HL-60/S4 (cell line): ENCODE data around the gene BRF1.

Experiments
- in situ Hi-C: fragments of 300-500 bp; cut with MboI; formaldehyde crosslinking; loops from 2 replicates; pipeline ENCODE4 v1.14.3; 2022; ENCODE audit warnings: low sequenced_read_pairs

Gene BRF1

GRCh38 chr14:105179191-105179590 lies 121.6 kb downstream of the BRF1 start:
- in situ Hi-C loops = no loop called here

GRCh38 chr14:105178868-105179140 lies 122.0 kb downstream of the BRF1 start:
- in situ Hi-C loops = no loop called here

DNA sequence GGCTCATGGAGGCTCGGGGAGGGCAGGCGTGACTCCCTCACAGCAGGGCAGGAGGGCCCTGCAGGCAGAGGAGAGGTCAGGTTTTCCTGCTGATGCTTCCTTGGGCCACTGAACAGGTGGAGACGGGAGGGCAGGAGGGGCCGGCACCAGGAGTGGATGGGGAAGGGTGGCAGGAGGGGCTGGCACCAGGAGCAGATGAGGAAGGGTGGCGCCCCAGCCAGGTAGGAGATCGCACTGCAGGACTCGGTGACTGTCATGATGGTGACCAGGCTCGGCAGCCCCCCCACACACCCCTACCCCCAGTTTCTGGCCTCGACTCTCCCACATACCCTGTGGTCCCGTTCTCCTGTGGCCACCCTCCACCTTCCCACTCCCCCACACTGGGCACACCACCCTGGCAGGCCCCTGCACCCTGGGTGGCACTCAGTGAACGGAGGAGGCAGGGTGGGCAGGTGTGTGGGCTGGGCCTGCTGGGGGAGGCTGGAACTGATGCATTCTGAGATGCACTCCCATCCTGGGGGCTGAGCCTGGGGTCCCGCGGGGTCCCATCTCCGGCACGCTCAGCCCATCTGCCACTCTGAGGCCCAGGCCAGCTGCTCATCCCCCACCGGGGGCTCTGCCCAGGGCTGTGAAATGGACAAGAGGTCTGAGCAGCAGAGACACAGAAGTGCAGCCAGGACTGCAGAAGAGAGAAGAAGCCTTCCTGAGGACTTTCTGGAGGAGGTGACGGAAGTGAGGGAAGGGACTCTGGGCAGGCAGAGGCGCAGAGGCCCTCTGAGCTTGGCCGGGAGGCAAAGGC lies 122.5 kb downstream of the BRF1 start:
- in situ Hi-C loops = no loop called here

- in situ Hi-C loops = no loop called here
These were observed 123.7 kb downstream of the BRF1 start for GRCh38 chr14:105177082-105177481.

DNA sequence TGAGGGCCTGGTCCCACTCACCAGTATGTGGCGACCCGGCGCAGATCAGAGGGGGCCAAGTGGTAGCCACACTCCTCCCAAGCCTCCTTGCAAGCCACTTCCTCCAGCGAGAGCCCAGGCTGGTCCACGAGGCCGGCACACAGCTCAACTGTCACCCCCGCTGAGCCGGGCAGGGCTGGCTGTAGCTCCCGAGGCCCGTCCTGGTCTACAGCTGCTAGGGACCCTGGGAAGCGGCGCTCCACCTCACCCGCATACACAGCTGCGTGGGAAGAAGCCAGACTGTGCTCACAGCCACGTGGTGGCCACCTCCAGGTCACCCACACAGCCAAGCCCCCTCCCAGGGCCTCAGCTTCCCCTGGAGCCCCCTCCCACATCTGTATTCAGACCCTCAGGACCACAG lies 124.3 kb downstream of the BRF1 start:
- in situ Hi-C loops = no loop called here

- in situ Hi-C loops = no loop called here
These were observed 126.6 kb downstream of the BRF1 start for GRCh38 chr14:105173901-105174894.

DNA sequence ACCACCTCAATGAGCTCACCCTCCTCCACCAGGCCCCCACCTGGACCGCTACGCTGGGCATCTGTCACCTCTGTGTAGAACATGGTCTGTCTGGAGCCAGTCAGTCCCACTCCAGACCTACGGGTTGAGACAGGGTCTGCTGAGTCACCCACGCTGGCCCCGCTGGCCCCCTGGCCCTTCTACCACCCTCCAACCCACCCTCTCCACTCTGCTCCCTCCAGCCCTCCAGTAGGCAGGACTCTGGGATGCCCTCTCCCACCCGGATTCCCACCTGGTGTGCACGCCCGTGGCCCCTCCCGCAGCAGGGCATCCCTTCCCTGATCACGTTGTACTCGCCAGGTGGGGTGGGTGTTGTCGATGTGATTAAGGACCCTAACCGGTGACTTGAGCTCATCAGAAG lies 127.7 kb downstream of the BRF1 start:
- in situ Hi-C loops = no loop called here

- in situ Hi-C loops = no loop called here
These were observed 128.3 kb downstream of the BRF1 start for GRCh38 chr14:105172476-105172875.

GRCh38 chr14:105171004-105171673 lies 129.7 kb downstream of the BRF1 start:
- in situ Hi-C loops = no loop called here

- in situ Hi-C loops = no loop called here
These were observed 130.8 kb downstream of the BRF1 start for GRCh38 chr14:105169776-105170655.

GRCh38 chr14:105168979-105169507 lies 131.8 kb downstream of the BRF1 start:
- in situ Hi-C loops = no loop called here

DNA sequence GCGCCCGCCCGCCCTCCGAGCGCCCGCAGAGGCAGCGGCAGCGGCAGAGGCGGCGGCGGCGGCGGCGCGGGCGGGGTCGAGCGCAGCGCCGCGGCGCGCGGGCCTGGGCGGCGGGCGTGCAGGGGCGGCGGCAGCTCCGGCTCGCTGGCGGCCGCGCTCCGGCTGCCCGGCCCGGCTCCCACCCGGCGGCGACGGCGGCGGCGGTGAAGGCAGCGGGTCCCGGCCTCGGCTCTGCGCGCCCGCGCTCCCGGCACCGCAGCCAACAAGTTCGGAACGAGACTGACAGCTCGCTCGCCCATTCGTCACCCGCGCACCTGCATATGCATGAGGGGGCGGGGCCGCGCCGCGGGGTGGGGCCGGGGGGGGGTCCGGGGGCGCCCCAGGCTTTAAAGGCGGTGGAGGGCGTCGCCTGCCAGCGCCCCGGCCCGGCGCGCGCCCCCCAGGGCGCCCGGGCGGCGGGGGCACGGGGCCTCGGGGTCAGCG lies 132.3 kb downstream of the BRF1 start, which contains the start of gene JAG2:
Gene JAG2 (minus strand): TSS at position 281 of the 483 bp plus-strand sequence. CDS start 356 bp downstream, outside the sequence.
- in situ Hi-C loops = no loop called here

DNA sequence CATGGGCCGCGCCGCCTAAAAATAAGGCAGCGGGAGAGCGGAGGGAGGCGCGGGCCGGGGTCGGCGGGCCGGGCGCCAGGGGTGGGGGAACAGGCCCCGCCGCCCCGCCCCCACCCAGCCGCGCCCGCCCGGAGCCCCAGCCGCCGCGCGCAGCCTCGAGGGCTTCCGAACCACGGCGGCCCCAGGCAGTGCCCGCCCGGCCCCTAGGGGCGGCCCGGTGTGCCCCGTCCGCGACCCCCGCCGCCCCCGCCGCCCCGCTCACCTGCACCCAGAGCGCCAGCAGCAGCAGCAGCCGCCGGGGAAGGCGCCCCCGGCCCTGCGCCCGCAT lies 132.7 kb downstream of the BRF1 start:
- in situ Hi-C loops = no loop called here

DNA sequence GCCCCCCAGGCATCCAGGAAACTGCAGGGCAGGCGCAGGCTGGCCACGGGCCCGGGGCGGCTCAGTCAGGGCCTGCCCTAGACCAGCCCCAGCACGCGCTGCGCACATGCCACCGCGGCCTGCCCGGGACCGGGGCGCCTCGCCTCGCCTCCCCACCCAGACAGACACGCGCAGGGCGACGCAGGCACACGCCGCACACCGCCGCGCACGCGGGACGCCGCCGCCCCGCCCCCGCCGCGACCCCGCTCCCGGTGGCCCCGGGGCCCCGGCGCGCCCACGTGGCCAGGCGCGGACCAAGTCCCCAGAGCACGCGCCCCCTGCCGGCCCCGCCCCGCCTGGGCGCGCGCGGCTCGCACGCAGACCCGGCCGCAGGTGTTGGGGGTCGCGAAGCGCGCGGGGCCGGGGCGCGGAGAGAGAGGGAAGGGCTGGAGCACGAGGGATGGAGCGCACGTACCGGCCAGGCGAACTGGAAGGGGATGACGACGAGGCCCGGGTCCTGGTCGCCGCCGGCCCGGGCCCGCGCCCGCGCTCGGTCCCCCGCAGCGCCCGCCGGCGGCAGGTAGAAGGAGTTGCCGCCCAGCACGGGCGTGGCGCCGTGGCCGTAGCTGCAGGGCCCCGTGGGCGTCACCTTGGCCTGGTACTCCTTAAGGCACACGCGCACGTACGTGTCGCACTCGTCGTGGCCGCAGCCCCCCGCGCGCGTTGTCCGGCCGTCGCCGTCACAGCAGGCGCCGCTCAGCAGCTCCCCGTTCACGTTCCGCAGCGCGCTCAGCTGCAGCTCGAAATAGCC lies 133.3 kb downstream of the BRF1 start:
- in situ Hi-C loops = no loop called here

- in situ Hi-C loops = no loop called here
These were observed 134.1 kb downstream of the BRF1 start for GRCh38 chr14:105166571-105167302.

GRCh38 chr14:105165761-105166485 lies 134.9 kb downstream of the BRF1 start:
- in situ Hi-C loops = no loop called here

GRCh38 chr14:105165134-105165704 lies 135.6 kb downstream of the BRF1 start:
- in situ Hi-C loops = no loop called here
